ENCODE data around the gene ATP11A.

The ATP11A gene

GRCh38 chr13:112803422-112803821, 113.6 kb downstream of the ATP11A start:
- no peak for FAIRE-seq

- FAIRE-seq = no peak
Measured at GRCh38 chr13:112804374-112804773, 114.5 kb downstream of the ATP11A start.

- no peak for FAIRE-seq
Measured at GRCh38 chr13:112806739-112807652, 117.2 kb downstream of the ATP11A start.

GRCh38 chr13:112807653-112808376, 118.0 kb downstream of the ATP11A start:
- FAIRE-seq = no peak

GRCh38 chr13:112808377-112809140, 118.7 kb downstream of the ATP11A start:
- no peak for FAIRE-seq

- FAIRE-seq = no peak
Measured at GRCh38 chr13:112809332-112810315, 119.8 kb downstream of the ATP11A start.

GRCh38 chr13:112810608-112811007, 120.8 kb downstream of the ATP11A start:
- FAIRE-seq = no peak

GRCh38 chr13:112812306-112813055, 122.6 kb downstream of the ATP11A start:
- no peak for FAIRE-seq

GRCh38 chr13:112813552-112813951, 123.7 kb downstream of the ATP11A start:
- FAIRE-seq = no peak

GRCh38 chr13:112814905-112815585, 125.2 kb downstream of the ATP11A start:
- no peak for FAIRE-seq

- no peak for FAIRE-seq
Measured at GRCh38 chr13:112815871-112816270, 126.0 kb downstream of the ATP11A start.

GRCh38 chr13:112818040-112818697, 128.3 kb downstream of the ATP11A start:
- no peak for FAIRE-seq

GRCh38 chr13:112818698-112819045, 128.8 kb downstream of the ATP11A start:
- no peak for FAIRE-seq

GRCh38 chr13:112819111-112819510, 129.3 kb downstream of the ATP11A start:
- no peak for FAIRE-seq

GRCh38 chr13:112819816-112820215, 130.0 kb downstream of the ATP11A start:
- no peak for FAIRE-seq

- no peak for FAIRE-seq
Measured at GRCh38 chr13:112820318-112820717, 130.5 kb downstream of the ATP11A start.

- FAIRE-seq = no peak
Measured at GRCh38 chr13:112821340-112822055, 131.7 kb downstream of the ATP11A start.

GRCh38 chr13:112822851-112823250, 133.0 kb downstream of the ATP11A start:
- no peak for FAIRE-seq

GRCh38 chr13:112824429-112824828, 134.6 kb downstream of the ATP11A start:
- no peak for FAIRE-seq
